Upper lobe of right lung (tissue), 1 donor: ENCODE measurements around the gene MPEG1. TPM values are rescaled to one million over a fixed set of nuclear protein-coding genes. Genes with fewer than 3 reads are reported as not detected.

Experiments used
- ATAC-seq: fragments of 200-7000 bp; cut with Tn5 transposase; one replicate; pipeline ENCODE4 v1.9.1; 2020; ENCODE audit warnings: mild to moderate bottlenecking, moderate library complexity
- DNase-seq: peaks from one replicate; pipeline ENCODE4 v3.0.0-alpha.2; 2020
- H3K27ac ChIP-seq: fragments of 200-600 bp; one replicate; pipeline ENCODE4 v1.8.0; 2022
- H3K27me3 ChIP-seq: fragments of 200-600 bp; one replicate; pipeline ENCODE4 v1.8.0; 2022; ENCODE audit warnings: mild to moderate bottlenecking
- H3K36me3 ChIP-seq: fragments of 200-600 bp; one replicate; pipeline ENCODE4 v1.8.0; 2022
- H3K4me1 ChIP-seq: fragments of 200-600 bp; one replicate; pipeline ENCODE4 v1.8.0; 2022
- H3K4me3 ChIP-seq: fragments of 200-600 bp; one replicate; pipeline ENCODE4 v1.8.0; 2022; ENCODE audit warnings: mild to moderate bottlenecking
- H3K9me3 ChIP-seq: fragments of 200-600 bp; one replicate; pipeline ENCODE4 v1.8.0; 2022
- CTCF ChIP-seq: fragments of 200-600 bp; IDR thresholded peaks from one replicate; pipeline ENCODE4 v1.8.0; 2022; ENCODE audit warnings: antibody characterized with exemption
- intact Hi-C: fragments of 100-400 bp; cut with DNase I; formaldehyde crosslinking; loops from one replicate; pipeline ENCODE4 v1.11.0; 2022
- total RNA-seq: library from RNA; stranded (reverse); fragmentation: NEBNext Ultra II Directional; extraction: Animal tissue kit (Norgen Biotek cat#: 25700); gene quantifications from one replicate; pipeline ENCODE4 v1.2.1, GENCODE V29; 2021
- donor health status: DM: no; HTN: yes; CAD: no; lungs with severe emphysema.

MPEG1 gene
- total RNA-seq, 1 donor from 2014 or later = 34.1 TPM

GRCh38 chr11:59173964-59174663 is 38.6 kb downstream of the MPEG1 start:
- peak; percentile 68 for ATAC-seq
- Histone ChIP-seq H3K27me3 (no peaks in the 10 kb centered on the region), H3K4me1 (peaks cover 11% of the 10 kb centered on the region), H3K36me3 (no peaks in the 10 kb centered on the region), H3K27ac (peak overlapping the region; percentile 82), H3K4me3 (peak overlapping the region; percentile 74), H3K9me3 (no peaks in the 10 kb centered on the region)
- intact Hi-C loops = loop anchor here (5.0 kb wide), 1 partner anchor 113 kb away; no protein-coding TSS in a partner anchor
- DNase-seq = peak; percentile 86
- no peak for TF ChIP-seq CTCF

GRCh38 chr11:59173080-59173963 is 39.4 kb downstream of the MPEG1 start:
- ATAC-seq (peak; percentile 16), DNase-seq (peak; percentile 78)
- intact Hi-C loops = loop anchor here (5.0 kb wide), 1 partner anchor 114 kb away; no protein-coding TSS in a partner anchor
- H3K4me1 ChIP-seq = peaks cover 11% of the 10 kb centered on the region
- no peaks in the 10 kb centered on the region for H3K36me3 ChIP-seq
- H3K9me3 ChIP-seq = no peaks in the 10 kb centered on the region
- H3K27me3 ChIP-seq = no peaks in the 10 kb centered on the region
- TF ChIP-seq CTCF = no peak
- peak overlapping the region; percentile 82 for H3K27ac ChIP-seq
- peak overlapping the region; percentile 74 for H3K4me3 ChIP-seq

- no peak for TF ChIP-seq CTCF
- peaks cover 11% of the 10 kb centered on the region for H3K4me1 ChIP-seq
- H3K27me3 ChIP-seq = no peaks in the 10 kb centered on the region
- intact Hi-C loops = loop anchor here (5.0 kb wide), 1 partner anchor 115 kb away; no protein-coding TSS in a partner anchor
- peak overlapping the region; percentile 74 for H3K4me3 ChIP-seq
- ATAC-seq = peak; percentile 18
- DNase-seq = peak; percentile 76
- no peaks in the 10 kb centered on the region for H3K9me3 ChIP-seq
- H3K36me3 ChIP-seq = no peaks in the 10 kb centered on the region
- peak overlapping the region; percentile 82 for H3K27ac ChIP-seq
Observed at GRCh38 chr11:59172345-59173079, 40.2 kb downstream of the MPEG1 start.

- intact Hi-C loops = loop anchor here (5.0 kb wide), 1 partner anchor 116 kb away; no protein-coding TSS in a partner anchor
- Histone ChIP-seq H3K4me1 (peaks cover 11% of the 10 kb centered on the region), H3K4me3 (peak within 1 kb of the TSS; percentile 74), H3K9me3 (no peaks in the 10 kb centered on the region), H3K27ac (peak within 1 kb of the TSS; percentile 82), H3K36me3 (no peaks in the 10 kb centered on the region), H3K27me3 (no peaks in the 10 kb centered on the region)
- ATAC-seq (peak; percentile 89), DNase-seq (peak; percentile 96)
- peak; percentile 82 for TF ChIP-seq CTCF
Observed at GRCh38 chr11:59171508-59172322, 41.0 kb downstream of the MPEG1 start, which contains the start of gene DTX4. TSS of gene DTX4 (plus strand) at chr11:59172132. CDS start at chr11:59172596, 464 bp downstream.
